SK-N-SH (cell line): ENCODE results near the gene C9orf50. TPM values are rescaled to one million over a fixed set of nuclear protein-coding genes. Genes with fewer than 3 reads are reported as not detected.

Experiments used
- CTCF ChIA-PET: fragments of 300-600, 350-600 bp; formaldehyde crosslinking; extraction: SDS; loops from one replicate; lab custom pipeline; 2021; lab: Yijun Ruan, JAX
- POLR2A ChIA-PET: fragments of 350-600 bp; sonication (Branson Sonifier 250); formaldehyde crosslinking; extraction: SDS; loops from one replicate; lab custom pipeline; 2020; ENCODE audit warnings: antibody characterized with exemption, inconsistent platforms; lab: Yijun Ruan, JAX
- DNase-seq: peaks from one replicate; pipeline ENCODE4 v3.0.0; 2012
- H2AFZ ChIP-seq: fragments of 200-600 bp; sonication (generic); 2 replicates; pipeline ENCODE4 v1.8.1; 2016; ENCODE audit warnings: antibody characterized with exemption, mild to moderate bottlenecking, low read depth
- H3F3A ChIP-seq: fragments of 200-600 bp; sonication (generic); replicated peaks from 2 replicates; pipeline ENCODE3; 2016; ENCODE audit warnings: antibody characterized with exemption, mild to moderate bottlenecking; ENCODE audit not compliant: insufficient read depth
- H3K27ac ChIP-seq, 2 experiments: fragments of 200-500 bp in 1 of 2; fragments of 200-600 bp in 1 of 2; sonication (Bioruptor generic) in 1 of 2; sonication (generic), shearing (Covaris generic) in 1 of 2; 2 replicates each; pipeline versions ENCODE4 v1.5.1 to v1.6.1; 2014 to 2016; ENCODE audit warnings: low read depth in 2 of 2, inconsistent platforms in 1 of 2, low read length in 1 of 2, mild to moderate bottlenecking in 1 of 2, mixed read lengths in 1 of 2
- H3K27me3 ChIP-seq: fragments of 200-600 bp; sonication (generic), shearing (Covaris generic); 2 replicates; pipeline ENCODE4 v1.6.1; 2016; ENCODE audit warnings: mixed run types; ENCODE audit not compliant: insufficient read depth
- H3K36me3 ChIP-seq, 2 experiments: fragments of 200-500 bp in 1 of 2; fragments of 200-600 bp in 1 of 2; sonication (Bioruptor generic) in 1 of 2; sonication (generic) in 1 of 2; replicated peaks in 1 of 2; 2 replicates each; pipeline versions ENCODE3 to v1.5.1; 2014 to 2016; ENCODE audit warnings: low read length in 1 of 2, mild to moderate bottlenecking in 1 of 2; ENCODE audit not compliant: insufficient read depth in 2 of 2, control insufficient read depth in 1 of 2
- H3K4me1 ChIP-seq, 2 experiments: fragments of 200-500 bp in 1 of 2; fragments of 200-600 bp in 1 of 2; sonication (Bioruptor generic) in 1 of 2; sonication (generic), shearing (Covaris generic) in 1 of 2; 2 replicates each; pipeline versions ENCODE4 v1.5.1 to v1.6.1; 2014 to 2016; ENCODE audit warnings: low read depth in 1 of 2, low read length in 1 of 2, mixed run types in 1 of 2; ENCODE audit not compliant: insufficient read depth in 2 of 2, control insufficient read depth in 1 of 2
- H3K4me2 ChIP-seq: fragments of 200-600 bp; sonication (generic), shearing (Covaris generic); 2 replicates; pipeline ENCODE4 v1.6.1; 2017; ENCODE audit warnings: mixed run types
- H3K4me3 ChIP-seq, 2 experiments: fragments of 200-500 bp in 1 of 2; fragments of 200-600 bp in 1 of 2; sonication (Bioruptor generic) in 1 of 2; sonication (generic), shearing (Covaris generic) in 1 of 2; 2 replicates each; pipeline versions ENCODE4 v1.5.1 to v1.8.1; 2014 to 2016; ENCODE audit warnings: low read depth in 2 of 2, inconsistent platforms in 1 of 2, low read length in 1 of 2, mild to moderate bottlenecking in 1 of 2, mixed read lengths in 1 of 2, moderate library complexity in 1 of 2
- H3K79me2 ChIP-seq: fragments of 200-600 bp; sonication (generic); 2 replicates; pipeline ENCODE4 v1.8.1; 2017; ENCODE audit warnings: mild to moderate bottlenecking; ENCODE audit not compliant: insufficient read depth
- H3K9ac ChIP-seq: fragments of 200-600 bp; sonication (generic); 2 replicates; pipeline ENCODE4 v1.6.1; 2017; ENCODE audit warnings: mixed run types
- H3K9me2 ChIP-seq: fragments of 200-600 bp; sonication (generic); 2 replicates; pipeline ENCODE4 v1.6.1; 2017; ENCODE audit warnings: mixed run types
- H3K9me3 ChIP-seq: fragments of 200-600 bp; sonication (generic); 2 replicates; pipeline ENCODE4 v1.6.1; 2017; ENCODE audit warnings: mixed run types, mild to moderate bottlenecking, moderate library complexity
- H4K20me1 ChIP-seq: fragments of 200-600 bp; sonication (generic); 2 replicates; pipeline ENCODE4 v1.6.1; 2017; ENCODE audit warnings: mild to moderate bottlenecking, mixed run types; ENCODE audit not compliant: insufficient read depth
- FOSL2 ChIP-seq: IDR thresholded peaks from 2 replicates; pipeline ENCODE4 v1.4.0; 2012; ENCODE audit warnings: low read depth, mild to moderate bottlenecking, moderate library complexity, borderline replicate concordance
- FOXJ3 ChIP-seq: sonication (generic); formaldehyde crosslinking; IDR thresholded peaks from 2 replicates; pipeline ENCODE4 v1.5.1; 2020; ENCODE audit warnings: mild to moderate bottlenecking, missing genetic modification reagents
- SMC3 ChIP-seq: IDR thresholded peaks from 2 replicates; pipeline ENCODE4 v1.6.1; 2012; ENCODE audit warnings: low read depth, low read length, improper control_type of control experiment
- WGBS: methylation state at CpG from one replicate; pipeline ENCODE4 v1.1.6; 2017; ENCODE audit warnings: low lambda C conversion rate; 5-methylcytosine and 5-hydroxymethylcytosine counted together
- polyA plus RNA-seq, 3 experiments: library from polyadenylated mRNA; depleted of rRNA; stranded (reverse); fragments of >200 nt; gene quantifications; 2 replicates each; pipeline ENCODE4 v1.2.3, GENCODE V29; 2012
- TF ChIP-seq, protein P1 (sequence below): fragments of 150-350 bp; IDR thresholded peaks from 2 replicates; pipeline ENCODE4 v1.6.1; 2016; ENCODE audit warnings: mild to moderate bottlenecking, low read depth, low read length
- TF ChIP-seq, protein P2 (sequence below): IDR thresholded peaks from 2 replicates; pipeline ENCODE4 v1.6.1; 2012; ENCODE audit warnings: mild to moderate bottlenecking, low read depth, low read length, moderate library complexity
- TF ChIP-seq, protein P3 (sequence below): IDR thresholded peaks from 2 replicates; pipeline ENCODE4 v1.4.0; 2012; ENCODE audit warnings: low read depth, borderline replicate concordance

The C9orf50 gene
- polyA plus RNA-seq, 1 of the 3 experiments (the other 2 are of a cell fraction) = 0.30 TPM

DNA sequence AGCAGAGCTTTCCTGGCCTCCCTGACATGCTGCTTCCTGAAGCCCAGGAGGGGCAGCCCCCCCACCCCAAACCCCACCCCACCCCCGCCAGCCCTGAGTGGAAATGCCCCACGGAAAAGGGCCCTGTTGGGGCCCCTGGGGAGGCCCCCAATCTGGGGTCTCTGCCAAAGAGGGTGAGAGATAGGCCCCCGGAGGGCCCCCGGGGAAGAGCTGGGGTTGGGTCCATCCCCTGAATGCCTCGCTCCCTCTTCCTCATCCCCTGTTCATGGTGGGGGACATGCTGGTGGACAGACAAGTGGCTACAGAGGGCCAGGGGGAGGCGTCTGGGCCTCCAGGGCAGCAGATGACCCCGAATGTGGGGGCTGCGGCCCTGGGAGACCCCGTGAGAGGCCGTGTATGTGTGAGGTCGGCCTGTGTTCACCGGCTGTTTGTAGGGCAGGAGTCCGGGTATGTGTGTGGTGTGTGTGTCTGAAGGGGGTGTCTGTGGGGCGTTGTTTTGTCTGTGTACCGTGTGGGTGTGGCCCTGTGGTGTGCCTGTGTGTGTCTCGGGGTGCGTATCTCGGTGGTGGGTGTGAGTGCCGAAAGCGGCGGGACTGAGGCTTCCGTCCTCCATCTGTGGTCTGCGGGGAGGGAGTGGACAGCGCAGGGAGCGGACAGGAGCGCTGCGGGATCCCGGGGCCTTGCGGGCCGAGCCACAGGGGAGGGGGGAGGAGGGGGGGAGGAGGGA, 11.3 kb downstream of the C9orf50 start:
- Histone ChIP-seq H3K79me2 (no peaks in the 10 kb centered on the region), H3K9me3 (no peaks in the 10 kb centered on the region), H3K27ac (no peak overlapping the region), H3K9ac (0 out of 2 replicates have a peak overlapping the region, but pooled peaks have one; percentile 18), H3K4me1 (peaks cover 4 to 25% of the 10 kb centered on the region in 2 experiments; a peak in 2 of 4 replicates), H2AFZ (no peak overlapping the region), H3F3A (peaks cover 6% of the 10 kb centered on the region), H3K9me2 (no peaks in the 10 kb centered on the region), H3K4me3 (no peak overlapping the region), H3K27me3 (no peaks in the 10 kb centered on the region), H3K4me2 (0 out of 2 replicates have a peak overlapping the region, but pooled peaks have one; percentile 44), H4K20me1 (no peaks in the 10 kb centered on the region), H3K36me3 (no peaks in the 10 kb centered on the region)
- DNase-seq = peak; percentile 46
- ChIA-PET CTCF (interaction anchor here (0.9 to 15.6 kb wide), 11 partner anchors 13 to 479 kb away, joined by 3 to 235 read pairs (median 8); partner anchors contain the start of gene IER5L), POLR2A (interaction anchor here (1.2 to 2.1 kb wide), 3 partner anchors 149 to 435 kb away, joined by 4 to 10 read pairs (median 5); partner anchors contain the start of gene IER5L)
- TF ChIP-seq, protein P1, sequence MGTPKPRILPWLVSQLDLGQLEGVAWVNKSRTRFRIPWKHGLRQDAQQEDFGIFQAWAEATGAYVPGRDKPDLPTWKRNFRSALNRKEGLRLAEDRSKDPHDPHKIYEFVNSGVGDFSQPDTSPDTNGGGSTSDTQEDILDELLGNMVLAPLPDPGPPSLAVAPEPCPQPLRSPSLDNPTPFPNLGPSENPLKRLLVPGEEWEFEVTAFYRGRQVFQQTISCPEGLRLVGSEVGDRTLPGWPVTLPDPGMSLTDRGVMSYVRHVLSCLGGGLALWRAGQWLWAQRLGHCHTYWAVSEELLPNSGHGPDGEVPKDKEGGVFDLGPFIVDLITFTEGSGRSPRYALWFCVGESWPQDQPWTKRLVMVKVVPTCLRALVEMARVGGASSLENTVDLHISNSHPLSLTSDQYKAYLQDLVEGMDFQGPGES = no peak
- TF ChIP-seq SMC3 (no peak), FOXJ3 (CRISPR knock-in tag) (no peak), FOSL2 (no peak)
- TF ChIP-seq, protein P2, sequence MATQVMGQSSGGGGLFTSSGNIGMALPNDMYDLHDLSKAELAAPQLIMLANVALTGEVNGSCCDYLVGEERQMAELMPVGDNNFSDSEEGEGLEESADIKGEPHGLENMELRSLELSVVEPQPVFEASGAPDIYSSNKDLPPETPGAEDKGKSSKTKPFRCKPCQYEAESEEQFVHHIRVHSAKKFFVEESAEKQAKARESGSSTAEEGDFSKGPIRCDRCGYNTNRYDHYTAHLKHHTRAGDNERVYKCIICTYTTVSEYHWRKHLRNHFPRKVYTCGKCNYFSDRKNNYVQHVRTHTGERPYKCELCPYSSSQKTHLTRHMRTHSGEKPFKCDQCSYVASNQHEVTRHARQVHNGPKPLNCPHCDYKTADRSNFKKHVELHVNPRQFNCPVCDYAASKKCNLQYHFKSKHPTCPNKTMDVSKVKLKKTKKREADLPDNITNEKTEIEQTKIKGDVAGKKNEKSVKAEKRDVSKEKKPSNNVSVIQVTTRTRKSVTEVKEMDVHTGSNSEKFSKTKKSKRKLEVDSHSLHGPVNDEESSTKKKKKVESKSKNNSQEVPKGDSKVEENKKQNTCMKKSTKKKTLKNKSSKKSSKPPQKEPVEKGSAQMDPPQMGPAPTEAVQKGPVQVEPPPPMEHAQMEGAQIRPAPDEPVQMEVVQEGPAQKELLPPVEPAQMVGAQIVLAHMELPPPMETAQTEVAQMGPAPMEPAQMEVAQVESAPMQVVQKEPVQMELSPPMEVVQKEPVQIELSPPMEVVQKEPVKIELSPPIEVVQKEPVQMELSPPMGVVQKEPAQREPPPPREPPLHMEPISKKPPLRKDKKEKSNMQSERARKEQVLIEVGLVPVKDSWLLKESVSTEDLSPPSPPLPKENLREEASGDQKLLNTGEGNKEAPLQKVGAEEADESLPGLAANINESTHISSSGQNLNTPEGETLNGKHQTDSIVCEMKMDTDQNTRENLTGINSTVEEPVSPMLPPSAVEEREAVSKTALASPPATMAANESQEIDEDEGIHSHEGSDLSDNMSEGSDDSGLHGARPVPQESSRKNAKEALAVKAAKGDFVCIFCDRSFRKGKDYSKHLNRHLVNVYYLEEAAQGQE = no peak
- TF ChIP-seq, protein P3, sequence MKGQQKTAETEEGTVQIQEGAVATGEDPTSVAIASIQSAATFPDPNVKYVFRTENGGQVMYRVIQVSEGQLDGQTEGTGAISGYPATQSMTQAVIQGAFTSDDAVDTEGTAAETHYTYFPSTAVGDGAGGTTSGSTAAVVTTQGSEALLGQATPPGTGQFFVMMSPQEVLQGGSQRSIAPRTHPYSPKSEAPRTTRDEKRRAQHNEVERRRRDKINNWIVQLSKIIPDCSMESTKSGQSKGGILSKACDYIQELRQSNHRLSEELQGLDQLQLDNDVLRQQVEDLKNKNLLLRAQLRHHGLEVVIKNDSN = no peak
- 62% methylated on average over 27 of the region's 30 CpGs for WGBS
